GM18861 (cell line): ENCODE data around the gene FAT1.
A peak's percentile ranks its signal among the peaks of the same experiment; 100 is the strongest.
"Not testable (repeated sequence)": the region's sequence is repeated elsewhere in the genome, so short reads cannot be mapped to it uniquely, and the experiment has no call there.

Source experiments
- ATAC-seq: cut with Tn5 transposase; IDR thresholded peaks from one replicate; pipeline ENCODE4 v1.9.1; 2021; ENCODE audit not compliant: unreplicated experiment

FAT1 gene

GRCh38 chr4:186723292-186724057 is at the start of gene FAT1:
Gene FAT1, minus strand, starts transcription at chr4:186723856. Its CDS starts 14,029 bp downstream, at chr4:186709827.
- ATAC-seq = no peak

- no peak for ATAC-seq
Observed at GRCh38 chr4:186772936-186773487, 49.4 kb upstream of the FAT1 start.

- no peak for ATAC-seq
Observed at GRCh38 chr4:186771624-186772023, 48.0 kb upstream of the FAT1 start.

- ATAC-seq = no peak
Observed at GRCh38 chr4:186770481-186771175, 47.0 kb upstream of the FAT1 start.

GRCh38 chr4:186767794-186768193 is 44.1 kb upstream of the FAT1 start:
- ATAC-seq = no peak

- no peak for ATAC-seq
Observed at GRCh38 chr4:186765673-186766546, 42.3 kb upstream of the FAT1 start.

- ATAC-seq = no peak
Observed at GRCh38 chr4:186765138-186765537, 41.5 kb upstream of the FAT1 start.

- no peak for ATAC-seq
Observed at GRCh38 chr4:186764457-186764856, 40.8 kb upstream of the FAT1 start.

GRCh38 chr4:186762865-186763264 is 39.2 kb upstream of the FAT1 start:
- no peak for ATAC-seq

- ATAC-seq = no peak
Observed at GRCh38 chr4:186762361-186762760, 38.7 kb upstream of the FAT1 start.

- not testable (repeated sequence) for ATAC-seq
Observed at GRCh38 chr4:186761956-186762355, 38.3 kb upstream of the FAT1 start.

GRCh38 chr4:186761393-186761792 is 37.7 kb upstream of the FAT1 start:
- no peak for ATAC-seq

- no peak for ATAC-seq
Observed at GRCh38 chr4:186760576-186760975, 36.9 kb upstream of the FAT1 start.

- no peak for ATAC-seq
Observed at GRCh38 chr4:186759990-186760389, 36.3 kb upstream of the FAT1 start.

- no peak for ATAC-seq
Observed at GRCh38 chr4:186758929-186759682, 35.5 kb upstream of the FAT1 start.

- ATAC-seq = no peak
Observed at GRCh38 chr4:186757696-186758355, 34.2 kb upstream of the FAT1 start.

GRCh38 chr4:186756550-186756949 is 32.9 kb upstream of the FAT1 start:
- ATAC-seq = not testable (repeated sequence)

GRCh38 chr4:186755550-186756519 is 32.2 kb upstream of the FAT1 start:
- peak; percentile 92 for ATAC-seq

- no peak for ATAC-seq
Observed at GRCh38 chr4:186754976-186755375, 31.3 kb upstream of the FAT1 start.
